Skin epidermis (tissue), 12 donors: ENCODE measurements around the gene TMEM263.
A peak's percentile ranks its signal among the peaks of the same experiment; 100 is the strongest.
"Not testable (repeated sequence)": the region's sequence is repeated elsewhere in the genome, so short reads cannot be mapped to it uniquely, and the experiment has no call there.

Experiments used
- H3K27ac ChIP-seq, 21 experiments: fragments of 200-600 bp; sonication (generic) in 11 of 21; one replicate each; pipeline ENCODE4 v1.5.0; 2020; ENCODE audit warnings: mild to moderate bottlenecking in 3 of 21, inconsistent platforms in 2 of 21, moderate library complexity in 2 of 21
- H3K4me3 ChIP-seq, 7 experiments: fragments of 200-600 bp; sonication (generic) in 2 of 7; one replicate each; pipeline ENCODE4 v1.5.0; 2020; ENCODE audit warnings: inconsistent platforms in 2 of 7, mild to moderate bottlenecking in 2 of 7, moderate library complexity in 1 of 7

Gene TMEM263

GRCh38 chr12:106955377-106956047 lies at the start of gene TMEM263:
TSS of gene TMEM263 (plus strand) at chr12:106955907. CDS start at chr12:106967117, 11,210 bp downstream.
- Histone ChIP-seq H3K27ac (peak within 1 kb of the TSS; percentile 59 to 99 (median 92)), H3K4me3 (peak within 1 kb of the TSS; percentile 75 to 98 (median 85))

GRCh38 chr12:106906715-106907114 lies 49.0 kb upstream of the TMEM263 start:
- H3K4me3 ChIP-seq: no peak overlapping the region
- H3K27ac ChIP-seq: no peak overlapping the region

GRCh38 chr12:106907411-106907810 lies 48.3 kb upstream of the TMEM263 start:
- no peak overlapping the region for H3K4me3 ChIP-seq
- H3K27ac ChIP-seq: no peak overlapping the region

GRCh38 chr12:106907846-106908245 lies 47.9 kb upstream of the TMEM263 start:
- Histone ChIP-seq H3K27ac (no peak overlapping the region), H3K4me3 (no peak overlapping the region)

GRCh38 chr12:106908561-106908960 lies 47.1 kb upstream of the TMEM263 start:
- Histone ChIP-seq H3K4me3 (no peak overlapping the region), H3K27ac (no peak overlapping the region)

GRCh38 chr12:106910202-106910601 lies 45.5 kb upstream of the TMEM263 start:
- H3K27ac ChIP-seq: no peak overlapping the region
- no peak overlapping the region for H3K4me3 ChIP-seq

GRCh38 chr12:106911581-106911980 lies 44.1 kb upstream of the TMEM263 start:
- Histone ChIP-seq H3K27ac (no peak overlapping the region), H3K4me3 (no peak overlapping the region)

GRCh38 chr12:106913456-106913855 lies 42.3 kb upstream of the TMEM263 start:
- H3K4me3 ChIP-seq: no peak overlapping the region
- no peak overlapping the region for H3K27ac ChIP-seq

- Histone ChIP-seq H3K27ac (peak overlapping the region in 1 of 21 experiments; percentile 39), H3K4me3 (no peak overlapping the region)
These were observed 40.7 kb upstream of the TMEM263 start for GRCh38 chr12:106914796-106915634.

GRCh38 chr12:106915635-106916026 lies 40.1 kb upstream of the TMEM263 start:
- H3K27ac ChIP-seq: no peak overlapping the region
- no peak overlapping the region for H3K4me3 ChIP-seq

- Histone ChIP-seq H3K27ac (no peak overlapping the region), H3K4me3 (no peak overlapping the region)
These were observed 38.2 kb upstream of the TMEM263 start for GRCh38 chr12:106917503-106917902.

- no peak overlapping the region for H3K4me3 ChIP-seq
- no peak overlapping the region for H3K27ac ChIP-seq
These were observed 37.0 kb upstream of the TMEM263 start for GRCh38 chr12:106918746-106919145.

- H3K27ac ChIP-seq: no peak overlapping the region
- H3K4me3 ChIP-seq: no peak overlapping the region
These were observed 35.7 kb upstream of the TMEM263 start for GRCh38 chr12:106919910-106920544.

GRCh38 chr12:106921976-106922375 lies 33.7 kb upstream of the TMEM263 start:
- H3K4me3 ChIP-seq: not testable (repeated sequence)

GRCh38 chr12:106923594-106923993 lies 32.1 kb upstream of the TMEM263 start:
- not testable (repeated sequence) for H3K27ac ChIP-seq, H3K4me3 ChIP-seq

More at GRCh38 chr12:106921976-106922375, 33.7 kb upstream of the TMEM263 start:
- not testable (repeated sequence) for H3K27ac ChIP-seq

- Histone ChIP-seq H3K27ac (no peak overlapping the region), H3K4me3 (no peak overlapping the region)
These were observed 31.3 kb upstream of the TMEM263 start for GRCh38 chr12:106924268-106924861.

- no peak overlapping the region for H3K27ac ChIP-seq
- no peak overlapping the region for H3K4me3 ChIP-seq
These were observed 29.1 kb upstream of the TMEM263 start for GRCh38 chr12:106926657-106927056.

GRCh38 chr12:106934277-106934676 lies 21.4 kb upstream of the TMEM263 start:
- Histone ChIP-seq H3K4me3 (no peak overlapping the region), H3K27ac (no peak overlapping the region)

- Histone ChIP-seq H3K4me3 (no peak overlapping the region), H3K27ac (no peak overlapping the region)
These were observed 14.1 kb upstream of the TMEM263 start for GRCh38 chr12:106941481-106942156.

GRCh38 chr12:106942775-106943174 lies 12.9 kb upstream of the TMEM263 start:
- H3K4me3 ChIP-seq: no peak overlapping the region
- no peak overlapping the region for H3K27ac ChIP-seq
